GM12891 (cell line): Measurements from ENCODE around the gene HSD11B1.

Experiments
- POLR2A ChIP-seq: IDR thresholded peaks from 2 replicates; pipeline ENCODE4 v1.6.1; 2011; ENCODE audit warnings: low read depth, low read length, control low read depth
- SPI1 ChIP-seq: IDR thresholded peaks from 2 replicates; pipeline ENCODE4 v1.6.1; 2011; ENCODE audit warnings: low read depth, low read length, control low read depth
- TAF1 ChIP-seq: IDR thresholded peaks from 2 replicates; pipeline ENCODE4 v1.6.1; 2011; ENCODE audit warnings: low read depth, low read length, control low read depth

GRCh38 chr1:209686322-209686721 lies 18.3 kb upstream of the HSD11B1 start:
- TF ChIP-seq POLR2A (no peak), SPI1 (no peak), TAF1 (no peak)
